ENCODE measurements around the gene MRPL39.
A peak's percentile ranks its signal among the peaks of the same experiment; 100 is the strongest.

MRPL39 gene

GRCh38 chr21:25607151-25608043 is at the start of gene MRPL39:
MRPL39 (minus strand) TSS chr21:25607481; CDS start chr21:25607475, 6 bp downstream.
- DNase-seq (peak; percentile 91), ATAC-seq (peak; percentile 95)
- Mint-ChIP-seq H3K27ac (peak within 1 kb of the TSS; percentile 98 to 99), H3K4me3 (peak within 1 kb of the TSS; percentile 93), H3K9me3 (no peaks in the 10 kb centered on the region), H3K4me1 (peaks cover 40% of the 10 kb centered on the region), H3K27me3 (no peaks in the 10 kb centered on the region)

GRCh38 chr21:25656412-25656811 is 49.1 kb upstream of the MRPL39 start:
- Mint-ChIP-seq H3K4me3 (no peak overlapping the region), H3K27me3 (no peaks in the 10 kb centered on the region), H3K9me3 (peaks cover 0 to 4% of the 10 kb centered on the region in 2 donors), H3K4me1 (no peaks in the 10 kb centered on the region), H3K27ac (no peak overlapping the region)
- no peak for DNase-seq
- ATAC-seq: no peak

- Mint-ChIP-seq H3K27me3 (peaks cover 10% of the 10 kb centered on the region), H3K9me3 (no peaks in the 10 kb centered on the region), H3K4me1 (no peaks in the 10 kb centered on the region), H3K27ac (no peak overlapping the region), H3K4me3 (no peak overlapping the region)
- no peak for ATAC-seq
- DNase-seq: no peak
Measured at GRCh38 chr21:25649146-25649545, 41.9 kb upstream of the MRPL39 start.

GRCh38 chr21:25647647-25648046 is 40.4 kb upstream of the MRPL39 start:
- Mint-ChIP-seq H3K4me1 (no peaks in the 10 kb centered on the region), H3K9me3 (no peaks in the 10 kb centered on the region), H3K27ac (no peak overlapping the region), H3K4me3 (no peak overlapping the region), H3K27me3 (peaks cover 14% of the 10 kb centered on the region)
- ATAC-seq (no peak), DNase-seq (no peak)

GRCh38 chr21:25646474-25646873 is 39.2 kb upstream of the MRPL39 start:
- Mint-ChIP-seq H3K4me3 (no peak overlapping the region), H3K4me1 (no peaks in the 10 kb centered on the region), H3K9me3 (no peaks in the 10 kb centered on the region), H3K27ac (peak overlapping the region in 1 of 2 donors; percentile 2), H3K27me3 (peaks cover 18% of the 10 kb centered on the region)
- ATAC-seq (no peak), DNase-seq (no peak)

GRCh38 chr21:25643486-25643885 is 36.2 kb upstream of the MRPL39 start:
- Mint-ChIP-seq H3K4me1 (peaks cover 16% of the 10 kb centered on the region), H3K27ac (no peak overlapping the region), H3K4me3 (no peak overlapping the region), H3K9me3 (no peaks in the 10 kb centered on the region), H3K27me3 (peaks cover 40% of the 10 kb centered on the region)
- ATAC-seq (no peak), DNase-seq (no peak)

- H3K27ac Mint-ChIP-seq: no peak overlapping the region
- peak overlapping the region; percentile 56 to 78 for H3K4me3 Mint-ChIP-seq
- H3K4me1 Mint-ChIP-seq: peaks cover 30% of the 10 kb centered on the region
- peaks cover 53% of the 10 kb centered on the region for H3K27me3 Mint-ChIP-seq
- ATAC-seq (no peak), DNase-seq (no peak)
- H3K9me3 Mint-ChIP-seq: no peaks in the 10 kb centered on the region
Measured at GRCh38 chr21:25640943-25641292, 33.6 kb upstream of the MRPL39 start.

- Mint-ChIP-seq H3K9me3 (no peaks in the 10 kb centered on the region), H3K27me3 (peaks cover 59% of the 10 kb centered on the region), H3K4me3 (peak overlapping the region; percentile 78 to 88), H3K27ac (peak overlapping the region; percentile 0 to 34), H3K4me1 (peaks cover 30% of the 10 kb centered on the region)
- peak; percentile 15 to 17 for DNase-seq
- ATAC-seq: peak; percentile 44
Measured at GRCh38 chr21:25640202-25640942, 33.1 kb upstream of the MRPL39 start.

GRCh38 chr21:25639551-25640201 is 32.4 kb upstream of the MRPL39 start:
- H3K4me1 Mint-ChIP-seq: peaks cover 30% of the 10 kb centered on the region
- H3K27ac Mint-ChIP-seq: peak overlapping the region in 1 of 2 donors; percentile 66
- DNase-seq: peak; percentile 61 to 63

GRCh38 chr21:25638660-25639550 is 31.6 kb upstream of the MRPL39 start, which contains the start of gene JAM2:
JAM2 (plus strand) TSS chr21:25639258; CDS start chr21:25639822, 564 bp downstream.
- ATAC-seq (peak; percentile 71), DNase-seq (peak; percentile 42 to 48)
- Mint-ChIP-seq H3K4me3 (peak within 1 kb of the TSS; percentile 78 to 88), H3K27ac (peak within 1 kb of the TSS; percentile 15 to 66), H3K9me3 (no peaks in the 10 kb centered on the region), H3K27me3 (peaks cover 69% of the 10 kb centered on the region), H3K4me1 (peaks cover 30% of the 10 kb centered on the region)

More at GRCh38 chr21:25639551-25640201, 32.4 kb upstream of the MRPL39 start:
- no peaks in the 10 kb centered on the region for H3K9me3 Mint-ChIP-seq
- peaks cover 66% of the 10 kb centered on the region for H3K27me3 Mint-ChIP-seq
- peak; percentile 89 for ATAC-seq
- H3K4me3 Mint-ChIP-seq: peak overlapping the region; percentile 78 to 88

- Mint-ChIP-seq H3K27ac (no peak overlapping the region), H3K9me3 (no peaks in the 10 kb centered on the region), H3K4me3 (peak overlapping the region; percentile 78 to 88), H3K27me3 (peaks cover 69% of the 10 kb centered on the region), H3K4me1 (peaks cover 30% of the 10 kb centered on the region)
- DNase-seq (no peak), ATAC-seq (no peak)
Measured at GRCh38 chr21:25637851-25638659, 30.8 kb upstream of the MRPL39 start.

GRCh38 chr21:25636727-25637126 is 29.4 kb upstream of the MRPL39 start:
- Mint-ChIP-seq H3K4me1 (peaks cover 30% of the 10 kb centered on the region), H3K4me3 (no peak overlapping the region), H3K27ac (no peak overlapping the region), H3K27me3 (peaks cover 63% of the 10 kb centered on the region), H3K9me3 (no peaks in the 10 kb centered on the region)
- no peak for DNase-seq
- ATAC-seq: peak; percentile 46

- H3K9me3 Mint-ChIP-seq: no peaks in the 10 kb centered on the region
Measured at GRCh38 chr21:25635310-25635709, 28.0 kb upstream of the MRPL39 start.

GRCh38 chr21:25632296-25632695 is 25.0 kb upstream of the MRPL39 start:
- no peak for ATAC-seq
- Mint-ChIP-seq H3K27ac (no peak overlapping the region), H3K27me3 (peaks cover 27% of the 10 kb centered on the region), H3K4me3 (no peak overlapping the region), H3K9me3 (no peaks in the 10 kb centered on the region), H3K4me1 (peaks cover 8% of the 10 kb centered on the region)
- DNase-seq: no peak

More at GRCh38 chr21:25635310-25635709, 28.0 kb upstream of the MRPL39 start:
- H3K4me3 Mint-ChIP-seq: no peak overlapping the region
- ATAC-seq: no peak
- H3K4me1 Mint-ChIP-seq: peaks cover 23% of the 10 kb centered on the region
- H3K27ac Mint-ChIP-seq: no peak overlapping the region
- peaks cover 49% of the 10 kb centered on the region for H3K27me3 Mint-ChIP-seq
- DNase-seq: no peak

All from stimulated activated naive CD8-positive, alpha-beta T cell treated with anti-CD3 and anti-CD28 coated beads, Interleukin-15, amount 100 ng/mL, for 72 hours (primary cell).